GM13976 (cell line): ENCODE results near the gene CACNA1E.

Source experiments
- DNase-seq: peaks from one replicate; pipeline ENCODE4 v3.0.0; 2012; ENCODE audit warnings: low spot score
- CTCF ChIP-seq: IDR thresholded peaks from 2 replicates; pipeline ENCODE4 v1.5.1; 2012; ENCODE audit warnings: borderline replicate concordance, mild to moderate bottlenecking; ENCODE audit not compliant: insufficient read depth; ENCODE audit errors: extremely low read depth, missing control alignments, control extremely low read depth
- in situ Hi-C: fragments of 300-500 bp; cut with MboI; formaldehyde crosslinking; loops from one replicate; pipeline ENCODE4 v1.12.0; 2022; ENCODE audit warnings: low sequenced_read_pairs, mixed read lengths, inconsistent platforms; ENCODE audit not compliant: unreplicated experiment

The CACNA1E gene

GRCh38 chr1:181608948-181609347 is 125.6 kb downstream of the CACNA1E start:
- DNase-seq = no peak
- TF ChIP-seq CTCF = no peak
- in situ Hi-C loops = no loop called here

- in situ Hi-C loops = no loop called here
- no peak for TF ChIP-seq CTCF
- DNase-seq = no peak
Observed at GRCh38 chr1:181612100-181612499, 128.8 kb downstream of the CACNA1E start.

GRCh38 chr1:181618559-181618958 is 135.2 kb downstream of the CACNA1E start:
- in situ Hi-C loops = no loop called here
- DNase-seq = no peak
- no peak for TF ChIP-seq CTCF

- DNase-seq = no peak
- no peak for TF ChIP-seq CTCF
- in situ Hi-C loops = no loop called here
Observed at GRCh38 chr1:181620183-181620582, 136.9 kb downstream of the CACNA1E start.

GRCh38 chr1:181623850-181624249 is 140.5 kb downstream of the CACNA1E start:
- no peak for DNase-seq
- in situ Hi-C loops = no loop called here

GRCh38 chr1:181626279-181626938 is 143.1 kb downstream of the CACNA1E start:
- in situ Hi-C loops = no loop called here

More at GRCh38 chr1:181623850-181624249, 140.5 kb downstream of the CACNA1E start:
- no peak for TF ChIP-seq CTCF

More at GRCh38 chr1:181626279-181626938, 143.1 kb downstream of the CACNA1E start:
- no peak for DNase-seq
- TF ChIP-seq CTCF = no peak
